ENCODE measurements around the gene CYS1. TPM values are rescaled to one million over a fixed set of nuclear protein-coding genes. Genes with fewer than 3 reads are reported as not detected.

The CYS1 gene
- total RNA-seq, 1 donor from 2014 or later = 5.4 TPM

- H3K27ac Mint-ChIP-seq (ENCODE audit: unreplicated experiment) = no peak overlapping the region
- no peak overlapping the region for H3K4me3 Mint-ChIP-seq (ENCODE audit: unreplicated experiment)
- H3K27me3 Mint-ChIP-seq (ENCODE audit: low read depth) = peaks cover 4% of the 10 kb centered on the region
- no peak for DNase-seq (ENCODE audit: low spot score)
- H3K4me1 Mint-ChIP-seq (ENCODE audit: low read depth) = peaks cover 9% of the 10 kb centered on the region
- H3K9me3 Mint-ChIP-seq (ENCODE audit: low read depth) = peaks cover 10% of the 10 kb centered on the region
- no peak for TF ChIP-seq CTCF (IDR thresholded peaks at IDR 0.05)
- peaks cover 8% of the 10 kb centered on the region for H3K36me3 Mint-ChIP-seq (ENCODE audit: low read depth)
These were observed 9.0 kb downstream of the CYS1 start for GRCh38 chr2:10071176-10071575.

- no peak for TF ChIP-seq CTCF (IDR thresholded peaks at IDR 0.05)
- peaks cover 10% of the 10 kb centered on the region for H3K9me3 Mint-ChIP-seq (ENCODE audit: low read depth)
- H3K4me3 Mint-ChIP-seq (ENCODE audit: unreplicated experiment) = no peak overlapping the region
- H3K4me1 Mint-ChIP-seq (ENCODE audit: low read depth) = peaks cover 5% of the 10 kb centered on the region
- peaks cover 6% of the 10 kb centered on the region for H3K36me3 Mint-ChIP-seq (ENCODE audit: low read depth)
- DNase-seq (ENCODE audit: low spot score) = no peak
- no peak overlapping the region for H3K27ac Mint-ChIP-seq (ENCODE audit: unreplicated experiment)
- no peaks in the 10 kb centered on the region for H3K27me3 Mint-ChIP-seq (ENCODE audit: low read depth)
These were observed 12.3 kb downstream of the CYS1 start for GRCh38 chr2:10067881-10068280.

- Mint-ChIP-seq H3K27ac (ENCODE audit: unreplicated experiment) (no peak overlapping the region), H3K4me3 (ENCODE audit: unreplicated experiment) (no peak overlapping the region), H3K9me3 (ENCODE audit: low read depth) (peaks cover 10% of the 10 kb centered on the region), H3K4me1 (ENCODE audit: low read depth) (peaks cover under 1% of the 10 kb centered on the region), H3K27me3 (ENCODE audit: low read depth) (no peaks in the 10 kb centered on the region), H3K36me3 (ENCODE audit: low read depth) (peaks cover 6% of the 10 kb centered on the region)
- TF ChIP-seq CTCF (IDR thresholded peaks at IDR 0.05) = no peak
- DNase-seq (ENCODE audit: low spot score) = no peak
These were observed 12.9 kb downstream of the CYS1 start for GRCh38 chr2:10067330-10067729.

GRCh38 chr2:10065773-10066055, 14.5 kb downstream of the CYS1 start:
- Mint-ChIP-seq H3K36me3 (ENCODE audit: low read depth) (peaks cover 6% of the 10 kb centered on the region), H3K9me3 (ENCODE audit: low read depth) (peaks cover 10% of the 10 kb centered on the region), H3K27me3 (ENCODE audit: low read depth) (no peaks in the 10 kb centered on the region), H3K4me3 (ENCODE audit: unreplicated experiment) (no peak overlapping the region), H3K4me1 (ENCODE audit: low read depth) (no peaks in the 10 kb centered on the region), H3K27ac (ENCODE audit: unreplicated experiment) (no peak overlapping the region)
- DNase-seq (ENCODE audit: low spot score) = no peak
- no peak for TF ChIP-seq CTCF (IDR thresholded peaks at IDR 0.05)

- Mint-ChIP-seq H3K27ac (ENCODE audit: unreplicated experiment) (no peak overlapping the region), H3K4me3 (ENCODE audit: unreplicated experiment) (no peak overlapping the region), H3K36me3 (ENCODE audit: low read depth) (peaks cover 6% of the 10 kb centered on the region), H3K27me3 (ENCODE audit: low read depth) (no peaks in the 10 kb centered on the region), H3K4me1 (ENCODE audit: low read depth) (no peaks in the 10 kb centered on the region), H3K9me3 (ENCODE audit: low read depth) (peaks cover 10% of the 10 kb centered on the region)
- peak; percentile 46 for DNase-seq (ENCODE audit: low spot score)
- TF ChIP-seq CTCF (IDR thresholded peaks at IDR 0.05) = no peak
These were observed 15.1 kb downstream of the CYS1 start for GRCh38 chr2:10064932-10065772.

Measured in chondrocyte (in vitro differentiated cells).